ENCODE results near the gene CYB561D1. TPM values are rescaled to one million over a fixed set of nuclear protein-coding genes. Genes with fewer than 3 reads are reported as not detected.

CYB561D1 gene
- total and polyA plus RNA-seq, 10 of the 15 experiments (the other 5 are each of a cell fraction or from before 2014, with no cell fraction given) = 0.68 to 9.0 (median 3.3) TPM

DNA sequence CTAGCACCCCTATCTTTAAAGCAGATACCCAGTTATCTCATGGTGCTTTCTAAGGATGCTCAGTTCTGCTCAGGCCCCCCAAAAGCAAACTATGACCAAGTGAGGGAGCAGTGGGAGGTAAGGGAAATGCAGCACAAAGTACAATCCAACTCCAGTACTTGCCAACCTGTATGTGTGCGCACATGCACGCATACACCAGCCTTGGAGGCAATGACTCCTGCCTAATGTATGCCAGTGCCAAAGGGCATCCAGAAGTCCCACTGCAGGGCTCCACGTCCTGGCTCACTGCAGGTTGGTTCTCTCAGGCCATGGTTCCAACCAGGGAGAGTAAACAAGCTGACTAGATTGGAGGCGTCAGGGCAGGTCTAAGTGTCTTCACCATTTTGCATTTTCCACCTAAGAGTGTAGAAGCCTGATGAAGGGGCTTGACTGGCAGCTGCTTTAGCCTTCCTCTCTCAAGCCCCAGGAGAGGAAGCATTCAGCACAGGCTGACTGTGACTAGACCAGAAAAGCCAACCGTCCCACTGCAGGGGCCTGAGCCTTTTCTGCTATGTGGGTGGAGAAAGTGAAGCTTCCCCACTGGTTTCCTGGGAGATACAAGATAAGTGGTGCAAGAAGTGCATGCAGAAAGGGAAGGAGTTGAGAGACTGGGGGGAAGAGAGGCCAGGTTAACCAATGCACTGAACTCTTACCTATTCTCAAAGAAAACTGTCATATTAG lies 7.9 kb downstream of the CYB561D1 start:
- POLR2A ChIA-PET = interaction anchor here (1.4 kb wide), 1 partner anchor 12 kb away, joined by 3 read pairs; no protein-coding TSS in a partner anchor
- no peak overlapping the region for H3K4me2 ChIP-seq (ENCODE audit: control insufficient read depth, insufficient read depth)

GRCh38 chr1:109502364-109502851 lies 8.5 kb downstream of the CYB561D1 start:
- no peak for FAIRE-seq
- ChIA-PET POLR2A (interaction anchor here (1.4 kb wide), 1 partner anchor 11 kb away, joined by 3 read pairs; no protein-coding TSS in a partner anchor), RAD21 (ENCODE audit: unreplicated experiment) (interaction anchor here (0.7 to 5.7 kb wide), 2 partner anchors 28 to 32 kb away, joined by 3 to 47 read pairs; no protein-coding TSS in a partner anchor), SMC1A (ENCODE audit: uncharacterized antibody, unreplicated experiment) (interaction anchor here (1.3 to 15.8 kb wide), 4 partner anchors 10 to 25 kb away, joined by 3 to 205 read pairs (median 4); no protein-coding TSS in a partner anchor), CTCF (interaction anchor here (19.4 to 26.7 kb wide), 2 partner anchors 8 to 29 kb away, joined by 240 to 1280 read pairs; partner anchors contain the start of genes CYB561D1 and GPR61)
- no TSS peak for BruUV-seq (replicated peaks)
- Histone ChIP-seq H2AFZ (ENCODE audit: control insufficient read depth, low read depth, low read length) (no peak overlapping the region), H3K27me3 (replicated peaks in 1 of 2; ENCODE audit: control insufficient read depth in 2 of 2, insufficient read depth in 2 of 2, low read length in 1 of 2) (no peaks in the 10 kb centered on the region), H4K20me1 (ENCODE audit: control insufficient read depth, insufficient read depth) (peaks cover 4% of the 10 kb centered on the region; the same call in 1 of the 2 replicates), H3K36me3 (ENCODE audit: control insufficient read depth in 2 of 2, insufficient read depth in 2 of 2, low read length in 1 of 2) (peaks cover 4 to 11% of the 10 kb centered on the region in 2 experiments; a peak in 3 of 4 replicates), H3K4me3 (no peak overlapping the region), H3K79me2 (ENCODE audit: control insufficient read depth, insufficient read depth, low read length) (no peaks in the 10 kb centered on the region), H3K9ac (ENCODE audit: control insufficient read depth, insufficient read depth, low read length) (no peak overlapping the region), H3K4me1 (ENCODE audit: control insufficient read depth, insufficient read depth, low read length) (no peaks in the 10 kb centered on the region), H3K4me2 (ENCODE audit: control insufficient read depth, insufficient read depth) (no peak overlapping the region), H3K27ac (ENCODE audit: control insufficient read depth, insufficient read depth) (no peak overlapping the region), H3K9me3 (replicated peaks; ENCODE audit: control insufficient read depth, insufficient read depth, low read length) (no peaks in the 10 kb centered on the region)
- intact Hi-C loops (cut with micrococcal nuclease; ENCODE audit: unreplicated experiment) = no loop called here
- DNase-seq (ENCODE audit: low read depth, low spot score) = no peak
- ATAC-seq = no peak
- in situ Hi-C loops (cut with MboI) = no loop called here
- 71% methylated on average over 3 of the region's 3 CpGs for WGBS (ENCODE audit: insufficient coverage, insufficient replicate concordance, low lambda C conversion rate, missing lambda C conversion rate)
- no peak for TF ChIP-seq CREM (IDR thresholded peaks at IDR 0.05; ENCODE audit: low read depth)
- TF ChIP-seq KDM1A (IDR thresholded peaks at IDR 0.05; ENCODE audit: borderline replicate concordance) = no peak
- TF ChIP-seq CREB1 (IDR thresholded peaks at IDR 0.05; ENCODE audit: low read depth) = no peak
- no peak for TF ChIP-seq BMI1 (IDR thresholded peaks at IDR 0.05; ENCODE audit: borderline replicate concordance)
- no peak for TF ChIP-seq SPI1 (IDR thresholded peaks at IDR 0.05; ENCODE audit: borderline replicate concordance, insufficient read depth, low read depth, low read length)
- no peak for TF ChIP-seq SMAD1 (IDR thresholded peaks at IDR 0.05; ENCODE audit: low read depth, partially characterized antibody)
- TF ChIP-seq, protein P1, sequence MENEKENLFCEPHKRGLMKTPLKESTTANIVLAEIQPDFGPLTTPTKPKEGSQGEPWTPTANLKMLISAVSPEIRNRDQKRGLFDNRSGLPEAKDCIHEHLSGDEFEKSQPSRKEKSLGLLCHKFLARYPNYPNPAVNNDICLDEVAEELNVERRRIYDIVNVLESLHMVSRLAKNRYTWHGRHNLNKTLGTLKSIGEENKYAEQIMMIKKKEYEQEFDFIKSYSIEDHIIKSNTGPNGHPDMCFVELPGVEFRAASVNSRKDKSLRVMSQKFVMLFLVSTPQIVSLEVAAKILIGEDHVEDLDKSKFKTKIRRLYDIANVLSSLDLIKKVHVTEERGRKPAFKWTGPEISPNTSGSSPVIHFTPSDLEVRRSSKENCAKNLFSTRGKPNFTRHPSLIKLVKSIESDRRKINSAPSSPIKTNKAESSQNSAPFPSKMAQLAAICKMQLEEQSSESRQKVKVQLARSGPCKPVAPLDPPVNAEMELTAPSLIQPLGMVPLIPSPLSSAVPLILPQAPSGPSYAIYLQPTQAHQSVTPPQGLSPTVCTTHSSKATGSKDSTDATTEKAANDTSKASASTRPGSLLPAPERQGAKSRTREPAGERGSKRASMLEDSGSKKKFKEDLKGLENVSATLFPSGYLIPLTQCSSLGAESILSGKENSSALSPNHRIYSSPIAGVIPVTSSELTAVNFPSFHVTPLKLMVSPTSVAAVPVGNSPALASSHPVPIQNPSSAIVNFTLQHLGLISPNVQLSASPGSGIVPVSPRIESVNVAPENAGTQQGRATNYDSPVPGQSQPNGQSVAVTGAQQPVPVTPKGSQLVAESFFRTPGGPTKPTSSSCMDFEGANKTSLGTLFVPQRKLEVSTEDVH (IDR thresholded peaks at IDR 0.05; ENCODE audit: low read depth, partially characterized antibody) = no peak
- TF ChIP-seq BHLHE40 (IDR thresholded peaks at IDR 0.05; ENCODE audit: borderline replicate concordance in 1 of 2, low read depth in 2 of 2, low read length in 1 of 2) = no peak
- TF ChIP-seq BACH1 (IDR thresholded peaks at IDR 0.05; ENCODE audit: borderline replicate concordance) = no peak
- no peak for TF ChIP-seq STAT3 (IDR thresholded peaks at IDR 0.05; ENCODE audit: low read depth, low read length)
- no peak for TF ChIP-seq RAD51 (IDR thresholded peaks at IDR 0.05)

More for the DNA sequence above, 7.9 kb downstream of the CYB561D1 start:
- TF ChIP-seq BHLHE40 (IDR thresholded peaks at IDR 0.05; ENCODE audit: borderline replicate concordance in 1 of 2, low read depth in 2 of 2, low read length in 1 of 2) (no peak), YY1 (IDR thresholded peaks at IDR 0.05; ENCODE audit: low read depth, low read length) (no peak), POLR2A (IDR thresholded peaks at IDR 0.05; ENCODE audit: low read depth, low read length) (peak; percentile 53)
- no peak overlapping the region for H3K4me3 ChIP-seq
- H3K9me3 ChIP-seq (replicated peaks; ENCODE audit: control insufficient read depth, insufficient read depth, low read length) = no peaks in the 10 kb centered on the region
- ATAC-seq (no peak), FAIRE-seq (no peak), DNase-seq (ENCODE audit: low read depth, low spot score) (no peak)
- no TSS peak for BruUV-seq (replicated peaks)
- in situ Hi-C loops (cut with MboI) = no loop called here
- H3K27ac ChIP-seq (ENCODE audit: control insufficient read depth, insufficient read depth) = no peak overlapping the region
- H3K4me1 ChIP-seq (ENCODE audit: control insufficient read depth, insufficient read depth, low read length) = no peaks in the 10 kb centered on the region
- no peak overlapping the region for H3K9ac ChIP-seq (ENCODE audit: control insufficient read depth, insufficient read depth, low read length)
- intact Hi-C loops (cut with micrococcal nuclease; ENCODE audit: unreplicated experiment) = no loop called here
- ChIA-PET SMC1A (ENCODE audit: uncharacterized antibody, unreplicated experiment) (interaction anchor here (1.3 to 15.8 kb wide), 3 partner anchors 11 to 26 kb away, joined by 3 to 205 read pairs (median 5); no protein-coding TSS in a partner anchor), RAD21 (ENCODE audit: unreplicated experiment) (interaction anchor here (5.7 to 13.4 kb wide), 2 partner anchors 29 kb away, joined by 47 to 422 read pairs; no protein-coding TSS in a partner anchor), CTCF (interaction anchor here (14.1 to 26.7 kb wide), 3 partner anchors 7 to 30 kb away, joined by 240 to 1280 read pairs (median 240); partner anchors contain the start of genes AMIGO1, CYB561D1 and GPR61)
- 63% methylated on average over 5 of the region's 5 CpGs for WGBS (ENCODE audit: insufficient coverage, insufficient replicate concordance, low lambda C conversion rate, missing lambda C conversion rate)
- H3K27me3 ChIP-seq (replicated peaks in 1 of 2; ENCODE audit: control insufficient read depth in 2 of 2, insufficient read depth in 2 of 2, low read length in 1 of 2) = no peaks in the 10 kb centered on the region
- H3K79me2 ChIP-seq (ENCODE audit: control insufficient read depth, insufficient read depth, low read length) = no peaks in the 10 kb centered on the region
- peaks cover 4% of the 10 kb centered on the region; the same call in 1 of the 2 replicates for H4K20me1 ChIP-seq (ENCODE audit: control insufficient read depth, insufficient read depth)
- peaks cover 4 to 11% of the 10 kb centered on the region in 2 experiments; a peak in 3 of 4 replicates for H3K36me3 ChIP-seq (ENCODE audit: control insufficient read depth in 2 of 2, insufficient read depth in 2 of 2, low read length in 1 of 2)
- no peak overlapping the region for H2AFZ ChIP-seq (ENCODE audit: control insufficient read depth, low read depth, low read length)
